ENCODE data around the gene EMX1. TPM values are rescaled to one million over a fixed set of nuclear protein-coding genes. Genes with fewer than 3 reads are reported as not detected.

The EMX1 gene
- total and polyA plus RNA-seq, 2 of the 13 experiments (the other 11 are each of a cell fraction or from before 2014, with no cell fraction given): 0.62 to 4.9 TPM

DNA sequence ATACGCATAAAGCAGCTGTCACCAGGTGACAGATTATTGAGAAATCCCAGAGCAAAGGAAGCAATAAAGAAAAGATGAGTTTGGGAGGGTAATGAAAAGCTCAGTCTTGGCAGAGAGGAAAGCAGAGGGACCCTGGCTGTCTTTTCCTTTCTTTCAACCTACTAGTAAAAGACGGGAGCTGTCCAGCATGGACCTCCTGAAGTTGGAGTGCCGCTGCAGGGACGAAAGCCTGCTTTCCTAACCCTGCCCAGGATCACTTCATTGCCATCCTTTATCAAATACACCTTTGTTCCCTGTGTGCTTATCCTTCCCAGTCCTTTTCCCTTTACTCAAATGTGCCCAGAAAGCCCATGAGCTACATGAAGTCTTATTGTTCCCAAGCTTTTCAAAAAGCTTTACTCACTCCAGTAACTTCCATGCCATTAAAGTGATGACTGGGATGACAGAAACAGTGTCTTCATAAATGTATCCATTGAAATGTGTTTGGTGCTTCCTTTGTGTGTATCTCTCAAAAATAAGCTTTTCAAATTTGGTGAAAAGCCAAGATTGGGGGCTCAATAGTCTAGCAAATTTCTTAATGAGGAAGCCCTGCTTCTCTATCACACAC, 33.9 kb upstream of the EMX1 start (continued):
- TF ChIP-seq ZNF549 (CRISPR knock-in tag; IDR thresholded peaks at IDR 0.05): no peak
- TF ChIP-seq, protein P1, sequence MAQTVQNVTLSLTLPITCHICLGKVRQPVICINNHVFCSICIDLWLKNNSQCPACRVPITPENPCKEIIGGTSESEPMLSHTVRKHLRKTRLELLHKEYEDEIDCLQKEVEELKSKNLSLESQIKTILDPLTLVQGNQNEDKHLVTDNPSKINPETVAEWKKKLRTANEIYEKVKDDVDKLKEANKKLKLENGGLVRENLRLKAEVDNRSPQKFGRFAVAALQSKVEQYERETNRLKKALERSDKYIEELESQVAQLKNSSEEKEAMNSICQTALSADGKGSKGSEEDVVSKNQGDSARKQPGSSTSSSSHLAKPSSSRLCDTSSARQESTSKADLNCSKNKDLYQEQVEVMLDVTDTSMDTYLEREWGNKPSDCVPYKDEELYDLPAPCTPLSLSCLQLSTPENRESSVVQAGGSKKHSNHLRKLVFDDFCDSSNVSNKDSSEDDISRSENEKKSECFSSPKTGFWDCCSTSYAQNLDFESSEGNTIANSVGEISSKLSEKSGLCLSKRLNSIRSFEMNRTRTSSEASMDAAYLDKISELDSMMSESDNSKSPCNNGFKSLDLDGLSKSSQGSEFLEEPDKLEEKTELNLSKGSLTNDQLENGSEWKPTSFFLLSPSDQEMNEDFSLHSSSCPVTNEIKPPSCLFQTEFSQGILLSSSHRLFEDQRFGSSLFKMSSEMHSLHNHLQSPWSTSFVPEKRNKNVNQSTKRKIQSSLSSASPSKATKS (CRISPR knock-in tag; IDR thresholded peaks at IDR 0.05): no peak
- TF ChIP-seq ZFY (CRISPR knock-in tag; IDR thresholded peaks at IDR 0.05): 0 out of 2 replicates have a peak, but pooled peaks have one; percentile 25
- peak in 1 of 2 experiments; percentile 87; a peak in 2 of 4 replicates for TF ChIP-seq KLF16 (CRISPR knock-in tag; IDR thresholded peaks at IDR 0.05)
- TF ChIP-seq, protein P2, sequence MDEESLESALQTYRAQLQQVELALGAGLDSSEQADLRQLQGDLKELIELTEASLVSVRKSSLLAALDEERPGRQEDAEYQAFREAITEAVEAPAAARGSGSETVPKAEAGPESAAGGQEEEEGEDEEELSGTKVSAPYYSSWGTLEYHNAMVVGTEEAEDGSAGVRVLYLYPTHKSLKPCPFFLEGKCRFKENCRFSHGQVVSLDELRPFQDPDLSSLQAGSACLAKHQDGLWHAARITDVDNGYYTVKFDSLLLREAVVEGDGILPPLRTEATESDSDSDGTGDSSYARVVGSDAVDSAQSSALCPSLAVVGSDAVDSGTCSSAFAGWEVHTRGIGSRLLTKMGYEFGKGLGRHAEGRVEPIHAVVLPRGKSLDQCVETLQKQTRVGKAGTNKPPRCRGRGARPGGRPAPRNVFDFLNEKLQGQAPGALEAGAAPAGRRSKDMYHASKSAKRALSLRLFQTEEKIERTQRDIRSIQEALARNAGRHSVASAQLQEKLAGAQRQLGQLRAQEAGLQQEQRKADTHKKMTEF (CRISPR knock-in tag; IDR thresholded peaks at IDR 0.05): 0 out of 2 replicates have a peak, but pooled peaks have one; percentile 29
- TF ChIP-seq ZSCAN22 (CRISPR knock-in tag; IDR thresholded peaks at IDR 0.05): no peak
- TF ChIP-seq NFATC3 (CRISPR knock-in tag; IDR thresholded peaks at IDR 0.05): peak; percentile 41; the same call in 1 of the 2 replicates
- TF ChIP-seq, protein P3, sequence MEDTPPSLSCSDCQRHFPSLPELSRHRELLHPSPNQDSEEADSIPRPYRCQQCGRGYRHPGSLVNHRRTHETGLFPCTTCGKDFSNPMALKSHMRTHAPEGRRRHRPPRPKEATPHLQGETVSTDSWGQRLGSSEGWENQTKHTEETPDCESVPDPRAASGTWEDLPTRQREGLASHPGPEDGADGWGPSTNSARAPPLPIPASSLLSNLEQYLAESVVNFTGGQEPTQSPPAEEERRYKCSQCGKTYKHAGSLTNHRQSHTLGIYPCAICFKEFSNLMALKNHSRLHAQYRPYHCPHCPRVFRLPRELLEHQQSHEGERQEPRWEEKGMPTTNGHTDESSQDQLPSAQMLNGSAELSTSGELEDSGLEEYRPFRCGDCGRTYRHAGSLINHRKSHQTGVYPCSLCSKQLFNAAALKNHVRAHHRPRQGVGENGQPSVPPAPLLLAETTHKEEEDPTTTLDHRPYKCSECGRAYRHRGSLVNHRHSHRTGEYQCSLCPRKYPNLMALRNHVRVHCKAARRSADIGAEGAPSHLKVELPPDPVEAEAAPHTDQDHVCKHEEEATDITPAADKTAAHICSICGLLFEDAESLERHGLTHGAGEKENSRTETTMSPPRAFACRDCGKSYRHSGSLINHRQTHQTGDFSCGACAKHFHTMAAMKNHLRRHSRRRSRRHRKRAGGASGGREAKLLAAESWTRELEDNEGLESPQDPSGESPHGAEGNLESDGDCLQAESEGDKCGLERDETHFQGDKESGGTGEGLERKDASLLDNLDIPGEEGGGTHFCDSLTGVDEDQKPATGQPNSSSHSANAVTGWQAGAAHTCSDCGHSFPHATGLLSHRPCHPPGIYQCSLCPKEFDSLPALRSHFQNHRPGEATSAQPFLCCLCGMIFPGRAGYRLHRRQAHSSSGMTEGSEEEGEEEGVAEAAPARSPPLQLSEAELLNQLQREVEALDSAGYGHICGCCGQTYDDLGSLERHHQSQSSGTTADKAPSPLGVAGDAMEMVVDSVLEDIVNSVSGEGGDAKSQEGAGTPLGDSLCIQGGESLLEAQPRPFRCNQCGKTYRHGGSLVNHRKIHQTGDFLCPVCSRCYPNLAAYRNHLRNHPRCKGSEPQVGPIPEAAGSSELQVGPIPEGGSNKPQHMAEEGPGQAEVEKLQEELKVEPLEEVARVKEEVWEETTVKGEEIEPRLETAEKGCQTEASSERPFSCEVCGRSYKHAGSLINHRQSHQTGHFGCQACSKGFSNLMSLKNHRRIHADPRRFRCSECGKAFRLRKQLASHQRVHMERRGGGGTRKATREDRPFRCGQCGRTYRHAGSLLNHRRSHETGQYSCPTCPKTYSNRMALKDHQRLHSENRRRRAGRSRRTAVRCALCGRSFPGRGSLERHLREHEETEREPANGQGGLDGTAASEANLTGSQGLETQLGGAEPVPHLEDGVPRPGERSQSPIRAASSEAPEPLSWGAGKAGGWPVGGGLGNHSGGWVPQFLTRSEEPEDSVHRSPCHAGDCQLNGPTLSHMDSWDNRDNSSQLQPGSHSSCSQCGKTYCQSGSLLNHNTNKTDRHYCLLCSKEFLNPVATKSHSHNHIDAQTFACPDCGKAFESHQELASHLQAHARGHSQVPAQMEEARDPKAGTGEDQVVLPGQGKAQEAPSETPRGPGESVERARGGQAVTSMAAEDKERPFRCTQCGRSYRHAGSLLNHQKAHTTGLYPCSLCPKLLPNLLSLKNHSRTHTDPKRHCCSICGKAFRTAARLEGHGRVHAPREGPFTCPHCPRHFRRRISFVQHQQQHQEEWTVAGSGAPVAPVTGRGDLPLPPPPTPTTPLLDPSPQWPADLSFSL (CRISPR knock-in tag; IDR thresholded peaks at IDR 0.05): no peak
- peak; percentile 72; the same call in 1 of the 2 replicates for TF ChIP-seq ZSCAN25 (CRISPR knock-in tag; IDR thresholded peaks at IDR 0.05)
- no peak for TF ChIP-seq TMF1 (CRISPR knock-in tag; IDR thresholded peaks at IDR 0.05; ENCODE audit: low read depth)
- TF ChIP-seq ARID2 (CRISPR knock-in tag; IDR thresholded peaks at IDR 0.05; ENCODE audit: borderline replicate concordance): no peak
- TF ChIP-seq GATAD1 (CRISPR knock-in tag; IDR thresholded peaks at IDR 0.05): peak; percentile 56; the same call in 1 of the 2 replicates

Data from HepG2 (cell line).